ENCODE results near the gene ERBB4.

ERBB4 gene

DNA sequence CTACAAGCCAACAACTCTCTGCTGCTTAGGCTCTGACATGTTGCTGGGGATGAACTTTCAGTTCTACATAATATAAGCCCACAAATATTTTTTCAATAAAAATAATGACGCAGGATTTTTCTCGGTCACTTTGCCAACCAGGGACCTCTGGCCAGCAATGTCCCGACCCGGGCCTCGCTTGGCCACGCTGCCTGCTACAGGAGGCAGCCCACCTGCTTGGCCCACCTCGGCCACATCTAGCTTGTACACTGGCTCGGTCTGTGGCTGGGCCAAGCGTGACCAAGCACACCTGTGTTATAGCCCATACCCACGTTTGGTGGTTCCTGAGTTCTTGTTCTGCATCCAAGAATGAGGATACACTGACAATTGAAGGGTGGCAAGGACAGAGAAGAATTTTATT, 1208.7 kb downstream of the ERBB4 start:
- Histone ChIP-seq H3K27ac (ENCODE audit: low read length) (no peak overlapping the region), H3K79me2 (ENCODE audit: low read length) (no peaks in the 10 kb centered on the region), H3K4me1 (ENCODE audit: low read length) (no peaks in the 10 kb centered on the region), H3K9ac (ENCODE audit: low read length) (no peak overlapping the region), H3K36me3 (replicated peaks; ENCODE audit: insufficient read depth, low read length) (no peaks in the 10 kb centered on the region), H3K4me2 (ENCODE audit: low read depth, low read length) (no peak overlapping the region), H2AFZ (ENCODE audit: low read length) (no peak overlapping the region), H3K9me3 (replicated peaks; ENCODE audit: insufficient read depth, low read length) (no peaks in the 10 kb centered on the region), H3F3A (ENCODE audit: insufficient read depth, low read length) (no peaks in the 10 kb centered on the region), H3K27me3 (replicated peaks; ENCODE audit: insufficient read depth, low read length) (no peaks in the 10 kb centered on the region), H4K20me1 (ENCODE audit: insufficient read depth, low read length) (no peaks in the 10 kb centered on the region), H3K9me2 (replicated peaks; ENCODE audit: insufficient read depth, low read length) (no peaks in the 10 kb centered on the region), H3K4me3 (ENCODE audit: low read length) (no peak overlapping the region)
- DNase-seq, result no peak
- TF ChIP-seq EZH2phosphoT487 (IDR thresholded peaks at IDR 0.05; ENCODE audit: low read length) (no peak), CTCF (IDR thresholded peaks at IDR 0.05; ENCODE audit: low read length) (no peak), EZH2 (optimal IDR thresholded peaks at IDR 0.05; ENCODE audit: low read depth, low read length) (no peak)

- no peak for DNase-seq
- H3K4me1 ChIP-seq (ENCODE audit: low read length), result no peaks in the 10 kb centered on the region
- no peak overlapping the region for H2AFZ ChIP-seq (ENCODE audit: low read length)
- H3K27me3 ChIP-seq (replicated peaks; ENCODE audit: insufficient read depth, low read length), result no peaks in the 10 kb centered on the region
- H4K20me1 ChIP-seq (ENCODE audit: insufficient read depth, low read length), result no peaks in the 10 kb centered on the region
- H3K9ac ChIP-seq (ENCODE audit: low read length), result no peak overlapping the region
- H3K79me2 ChIP-seq (ENCODE audit: low read length), result no peaks in the 10 kb centered on the region
- no peak overlapping the region for H3K27ac ChIP-seq (ENCODE audit: low read length)
- TF ChIP-seq CTCF (IDR thresholded peaks at IDR 0.05; ENCODE audit: low read length) (no peak), EZH2phosphoT487 (IDR thresholded peaks at IDR 0.05; ENCODE audit: low read length) (no peak), EZH2 (optimal IDR thresholded peaks at IDR 0.05; ENCODE audit: low read depth, low read length) (no peak)
- H3K36me3 ChIP-seq (replicated peaks; ENCODE audit: insufficient read depth, low read length), result no peaks in the 10 kb centered on the region
- no peaks in the 10 kb centered on the region for H3F3A ChIP-seq (ENCODE audit: insufficient read depth, low read length)
- H3K4me2 ChIP-seq (ENCODE audit: low read depth, low read length), result no peak overlapping the region
- H3K9me2 ChIP-seq (replicated peaks; ENCODE audit: insufficient read depth, low read length), result no peaks in the 10 kb centered on the region
- no peak overlapping the region for H3K4me3 ChIP-seq (ENCODE audit: low read length)
- no peaks in the 10 kb centered on the region for H3K9me3 ChIP-seq (replicated peaks; ENCODE audit: insufficient read depth, low read length)
Observed at GRCh38 chr2:211329421-211329820, 1209.2 kb downstream of the ERBB4 start.

DNA sequence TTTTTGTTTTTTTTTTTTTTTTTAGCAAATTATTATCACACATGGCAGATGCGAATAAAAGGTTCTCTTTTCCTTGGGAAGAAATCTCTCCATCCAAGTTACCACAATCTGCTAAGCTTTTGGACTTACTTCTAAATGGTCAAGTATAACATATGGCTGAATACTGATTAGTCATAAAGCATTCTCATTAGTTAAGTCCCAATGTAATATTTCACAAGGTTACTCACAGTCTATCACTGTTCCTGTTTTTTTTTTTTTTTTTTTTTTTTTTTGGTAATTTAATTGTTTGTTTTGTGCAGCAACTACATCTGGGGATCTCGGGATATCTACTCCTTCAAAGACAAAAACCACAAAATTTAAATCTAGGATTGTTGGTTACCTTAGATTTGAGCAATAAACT, 1210.5 kb downstream of the ERBB4 start:
- H2AFZ ChIP-seq (ENCODE audit: low read length), result no peak overlapping the region
- H3K9ac ChIP-seq (ENCODE audit: low read length), result no peak overlapping the region
- no peak overlapping the region for H3K4me3 ChIP-seq (ENCODE audit: low read length)
- no peaks in the 10 kb centered on the region for H3K27me3 ChIP-seq (replicated peaks; ENCODE audit: insufficient read depth, low read length)
- no peak for DNase-seq
- TF ChIP-seq CTCF (IDR thresholded peaks at IDR 0.05; ENCODE audit: low read length) (no peak), EZH2 (optimal IDR thresholded peaks at IDR 0.05; ENCODE audit: low read depth, low read length) (no peak), EZH2phosphoT487 (IDR thresholded peaks at IDR 0.05; ENCODE audit: low read length) (no peak)
- no peaks in the 10 kb centered on the region for H3K9me2 ChIP-seq (replicated peaks; ENCODE audit: insufficient read depth, low read length)
- no peaks in the 10 kb centered on the region for H3K79me2 ChIP-seq (ENCODE audit: low read length)
- H3K9me3 ChIP-seq (replicated peaks; ENCODE audit: insufficient read depth, low read length), result no peaks in the 10 kb centered on the region
- no peak overlapping the region for H3K27ac ChIP-seq (ENCODE audit: low read length)
- no peaks in the 10 kb centered on the region for H4K20me1 ChIP-seq (ENCODE audit: insufficient read depth, low read length)
- H3F3A ChIP-seq (ENCODE audit: insufficient read depth, low read length), result no peaks in the 10 kb centered on the region
- no peaks in the 10 kb centered on the region for H3K4me1 ChIP-seq (ENCODE audit: low read length)
- H3K4me2 ChIP-seq (ENCODE audit: low read depth, low read length), result no peak overlapping the region
- H3K36me3 ChIP-seq (replicated peaks; ENCODE audit: insufficient read depth, low read length), result no peaks in the 10 kb centered on the region

Measured in MM.1S (cell line).